K562 (cell line): ENCODE measurements around the gene RNF126. TPM values are rescaled to one million over a fixed set of nuclear protein-coding genes. Genes with fewer than 3 reads are reported as not detected.

ENCODE experiments used
- CAMTA2 ChIP-seq: fragments of 250-450 bp; sonication (Bioruptor Pico); conservative IDR thresholded peaks from 2 replicates; pipeline ENCODE4 v1.5.1; 2022
- CHD2 ChIP-seq: IDR thresholded peaks from 2 replicates; pipeline ENCODE4 v1.6.1; 2011; ENCODE audit warnings: low read depth, low read length
- HSF4 ChIP-seq: fragments of 250-450 bp; sonication (Bioruptor Pico); IDR thresholded peaks from 2 replicates; pipeline ENCODE4 v2.1.2; 2022; ENCODE audit warnings: mild to moderate bottlenecking, moderate library complexity, borderline replicate concordance
- MGA ChIP-seq: fragments of 450-650 bp; IDR thresholded peaks from 2 replicates; pipeline ENCODE4 v1.6.1; 2016; ENCODE audit warnings: mild to moderate bottlenecking, moderate library complexity
- POLR2H ChIP-seq: IDR thresholded peaks from 2 replicates; pipeline ENCODE4 v1.6.1; 2016; ENCODE audit warnings: missing genetic modification characterization, low read depth, mild to moderate bottlenecking, control low read depth, missing compliant biosample characterization, moderate library complexity
- RBM14 ChIP-seq: fragments of 200-400 bp; formaldehyde crosslinking; IDR thresholded peaks from 2 replicates; pipeline ENCODE4 v1.6.1; 2018; ENCODE audit warnings: low read depth, mild to moderate bottlenecking, low read length, moderate library complexity, borderline replicate concordance; ENCODE audit not compliant: insufficient read depth
- ZBTB49 ChIP-seq: sonication (generic); formaldehyde crosslinking; IDR thresholded peaks from 2 replicates; pipeline ENCODE4 v1.8.0; 2022; ENCODE audit warnings: missing genetic modification reagents, mild to moderate bottlenecking, borderline replicate concordance
- ZNF146 ChIP-seq: IDR thresholded peaks from one replicate; pipeline ENCODE4 v1.6.1; 2018; ENCODE audit warnings: missing compliant biosample characterization; ENCODE audit not compliant: unreplicated experiment
- ZNF175 ChIP-seq: fragments of 200-800 bp; sonication (Bioruptor generic); IDR thresholded peaks from 2 replicates; pipeline ENCODE4 v1.6.1; 2016; ENCODE audit warnings: low read depth, mild to moderate bottlenecking, missing genetic modification characterization, missing compliant biosample characterization
- polyA plus RNA-seq, 8 experiments: library from polyadenylated mRNA; depleted of rRNA in 4 of 8; stranded (reverse) in 5 of 8; unstranded in 3 of 8; fragments of >200 nt; fragmentation: Nextera tagmentation in 2 of 8; fragmentation: Illumina TruSeq in 1 of 8; extraction: Ambion mirVana in 2 of 8; extraction: Trizol in 1 of 8; gene quantifications; 2 replicates each; pipeline versions ENCODE4 v1.2.1 to v1.2.3, GENCODE V29; 2011 to 2014; ENCODE audit warnings: inconsistent platforms in 1 of 8, missing spikeins in 1 of 8
- total RNA-seq, 7 experiments: library from RNA; depleted of rRNA in 6 of 7; stranded (reverse); fragments of >200 nt in 6 of 7; fragmentation: Illumina TruSeq in 2 of 7; extraction: Trizol in 2 of 7; gene quantifications; 2 replicates each; pipeline versions ENCODE4 v1.2.1 to v1.2.3, GENCODE V29; 2011 to 2021; ENCODE audit warnings: low replicate concordance in 1 of 7

The RNF126 gene
- total and polyA plus RNA-seq, 9 of the 15 experiments (the other 6 are each of a cell fraction or from before 2014, with no cell fraction given): 0.27 to 101 (median 12.3) TPM

- no peak for TF ChIP-seq RBM14
- TF ChIP-seq POLR2H (tag): no peak
- TF ChIP-seq ZBTB49 (CRISPR knock-in tag): no peak
- no peak for TF ChIP-seq CHD2
- TF ChIP-seq CAMTA2 (CRISPR knock-in tag): no peak
- no peak for TF ChIP-seq HSF4 (CRISPR knock-in tag)
- no peak for TF ChIP-seq MGA
- no peak for TF ChIP-seq ZNF146 (CRISPR knock-in tag)
- TF ChIP-seq ZNF175 (CRISPR knock-in tag): no peak
Observed at GRCh38 chr19:709196-709964, 46.4 kb upstream of the RNF126 start (continued).
